CD1c-positive myeloid dendritic cell (primary cell): ENCODE data around the gene METTL26.

Experiments
- DNase-seq: peaks from one replicate; pipeline ENCODE4 v3.0.0-alpha.2; 2016; ENCODE audit errors: extremely low spot score

Gene METTL26

GRCh38 chr16:638034-638543, 2.0 kb upstream of the METTL26 start:
- no peak for DNase-seq

GRCh38 chr16:637081-638018, 1.2 kb upstream of the METTL26 start:
- DNase-seq, result peak; percentile 92

- no peak for DNase-seq
Observed at GRCh38 chr16:635573-636205, 416 bp downstream of the METTL26 start.

GRCh38 chr16:634996-635395, 1.1 kb downstream of the METTL26 start:
- DNase-seq, result no peak

GRCh38 chr16:634051-634670, 1.9 kb downstream of the METTL26 start:
- no peak for DNase-seq

DNA sequence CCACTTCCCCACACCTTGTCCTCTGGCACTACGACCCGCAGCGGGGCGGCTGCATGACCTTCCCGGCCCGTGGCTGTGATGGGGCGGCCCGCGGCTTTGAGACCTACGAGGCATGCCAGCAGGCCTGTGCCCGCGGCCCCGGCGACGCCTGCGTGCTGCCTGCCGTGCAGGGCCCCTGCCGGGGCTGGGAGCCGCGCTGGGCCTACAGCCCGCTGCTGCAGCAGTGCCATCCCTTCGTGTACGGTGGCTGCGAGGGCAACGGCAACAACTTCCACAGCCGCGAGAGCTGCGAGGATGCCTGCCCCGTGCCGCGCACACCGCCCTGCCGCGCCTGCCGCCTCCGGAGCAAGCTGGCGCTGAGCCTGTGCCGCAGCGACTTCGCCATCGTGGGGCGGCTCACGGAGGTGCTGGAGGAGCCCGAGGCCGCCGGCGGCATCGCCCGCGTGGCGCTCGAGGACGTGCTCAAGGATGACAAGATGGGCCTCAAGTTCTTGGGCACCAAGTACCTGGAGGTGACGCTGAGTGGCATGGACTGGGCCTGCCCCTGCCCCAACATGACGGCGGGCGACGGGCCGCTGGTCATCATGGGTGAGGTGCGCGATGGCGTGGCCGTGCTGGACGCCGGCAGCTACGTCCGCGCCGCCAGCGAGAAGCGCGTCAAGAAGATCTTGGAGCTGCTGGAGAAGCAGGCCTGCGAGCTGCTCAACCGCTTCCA, 2.6 kb downstream of the METTL26 start:
- DNase-seq, result no peak

GRCh38 chr16:632486-633335, 3.4 kb downstream of the METTL26 start:
- DNase-seq, result no peak

DNA sequence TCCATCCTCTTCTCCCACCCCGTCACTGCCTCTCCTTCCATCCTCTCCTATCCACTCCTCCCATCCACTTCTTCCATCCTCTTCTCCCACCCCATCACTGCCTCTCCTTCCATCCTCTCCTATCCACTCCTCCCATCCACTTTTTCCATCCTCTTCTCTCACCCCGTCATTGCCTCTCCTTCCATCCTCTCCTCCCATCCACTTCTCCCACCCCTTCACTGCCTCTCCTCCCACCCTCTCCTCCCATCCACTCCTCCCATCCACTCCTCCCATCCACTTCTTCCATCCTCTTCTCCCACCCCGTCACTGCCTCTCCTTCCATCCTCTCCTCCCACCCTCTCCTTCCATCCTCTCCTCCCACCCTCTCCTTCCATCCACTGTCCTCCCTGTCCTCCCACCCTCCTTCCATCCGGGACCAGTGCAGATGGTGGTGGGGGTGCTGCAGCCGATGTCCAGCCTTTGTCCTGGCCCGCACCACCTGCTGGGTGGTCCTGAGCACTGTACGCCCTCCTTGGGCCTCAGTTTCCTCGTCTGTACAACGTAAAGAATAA, 4.2 kb downstream of the METTL26 start:
- DNase-seq, result no peak

- no peak for DNase-seq
Observed at GRCh38 chr16:630815-631405, 5.2 kb downstream of the METTL26 start, which contains the start of gene WFIKKN1. WFIKKN1 (plus strand) TSS chr16:630985; CDS start chr16:631254, 269 bp downstream.

- peak; percentile 23 for DNase-seq
Observed at GRCh38 chr16:630249-630814, 5.8 kb downstream of the METTL26 start.

DNA sequence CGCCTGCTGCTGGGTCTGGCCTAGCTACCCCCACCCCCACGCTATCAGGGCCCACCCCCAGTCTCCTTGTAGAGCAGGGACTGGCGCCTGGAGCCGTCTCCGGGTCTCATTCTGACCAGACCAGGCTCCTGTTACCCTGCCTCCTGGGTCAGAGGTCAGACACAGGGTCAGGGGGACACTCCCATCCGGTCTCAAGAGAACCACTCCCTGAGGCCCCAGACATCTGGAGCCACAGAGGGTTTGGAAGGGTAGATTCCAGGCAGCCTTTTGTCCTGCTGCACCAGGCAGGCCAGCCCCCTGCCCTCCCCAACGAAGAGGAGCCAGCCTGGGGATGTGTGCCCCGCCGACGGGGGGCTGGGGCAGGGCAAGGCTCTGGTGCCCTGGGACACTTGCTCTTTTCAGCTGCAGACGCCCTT, 6.3 kb downstream of the METTL26 start:
- DNase-seq, result no peak

DNA sequence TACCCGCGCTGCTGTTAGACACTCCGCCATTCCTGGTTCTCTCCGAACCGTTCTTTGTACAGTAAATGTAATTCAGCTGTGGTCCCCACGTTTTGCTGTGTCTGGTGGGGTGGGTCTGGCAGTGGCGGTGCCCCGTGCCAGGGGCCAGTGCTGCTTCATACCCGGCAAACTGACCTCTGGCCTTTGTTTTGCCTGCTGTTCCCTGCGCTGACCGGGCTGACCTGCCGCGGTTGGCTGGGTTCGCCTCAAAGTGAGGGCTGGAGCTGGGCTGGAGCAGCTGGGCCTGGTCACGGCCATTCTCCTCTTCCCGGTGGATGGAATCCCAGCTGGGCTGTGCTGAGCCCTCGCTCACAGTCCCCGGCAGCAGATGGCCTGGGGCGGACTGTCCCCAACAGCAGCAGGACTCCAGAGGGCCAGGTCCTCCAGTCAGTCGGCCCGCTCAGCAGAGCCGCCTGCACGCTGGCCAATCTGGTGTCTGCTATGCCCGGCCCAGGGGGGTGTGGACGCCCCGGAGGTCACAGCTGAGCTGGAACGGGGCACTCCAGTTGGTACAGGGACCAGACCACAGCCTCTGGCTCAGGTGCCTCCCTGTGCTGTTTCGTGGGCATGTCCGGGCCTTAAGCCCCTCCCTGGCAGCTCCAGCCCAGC, 6.8 kb downstream of the METTL26 start:
- no peak for DNase-seq

DNA sequence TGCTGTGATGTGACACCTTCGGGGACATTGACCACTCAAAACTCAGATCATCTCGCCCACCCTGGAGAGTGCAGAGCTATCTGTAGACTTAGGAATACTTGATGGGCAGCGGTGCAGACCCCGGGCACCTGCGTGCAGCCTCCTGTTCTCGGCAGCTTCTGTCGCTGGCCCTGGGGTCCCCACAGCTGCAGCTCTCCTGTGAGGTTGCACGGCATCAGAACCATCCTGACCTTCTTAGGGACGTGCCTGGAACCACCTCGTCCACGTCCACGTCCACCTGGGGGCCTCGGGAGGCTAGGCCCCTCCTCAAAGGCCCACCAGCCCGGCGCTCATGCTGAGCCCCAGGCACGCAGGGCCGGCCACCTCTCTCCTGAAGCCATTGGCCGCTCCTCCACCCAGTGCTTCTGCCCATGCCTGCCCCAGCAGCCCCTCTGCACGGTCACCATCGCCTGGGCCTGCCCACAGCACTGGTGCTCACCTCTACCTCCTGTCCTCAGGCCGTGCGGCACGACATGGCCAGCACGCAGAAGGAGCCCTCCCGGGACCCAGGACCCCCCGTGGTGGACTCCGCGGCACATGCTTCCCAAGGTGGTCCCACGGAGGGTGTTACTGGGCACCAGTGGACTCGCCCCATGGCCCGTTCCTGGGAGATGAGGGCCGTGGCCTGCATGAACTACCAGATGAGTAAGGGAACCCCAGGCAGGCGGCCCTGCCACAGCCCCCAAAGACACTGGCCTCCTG, 7.6 kb downstream of the METTL26 start:
- no peak for DNase-seq

- no peak for DNase-seq
Observed at GRCh38 chr16:627454-628239, 8.5 kb downstream of the METTL26 start.

GRCh38 chr16:626787-627453, 9.2 kb downstream of the METTL26 start:
- DNase-seq, result no peak

- DNase-seq, result no peak
Observed at GRCh38 chr16:625977-626765, 9.9 kb downstream of the METTL26 start.
